HG02884 (cell line): ENCODE data around the gene PLCG2.
A peak's percentile ranks its signal among the peaks of the same experiment; 100 is the strongest.
"Not testable (repeated sequence)": the region's sequence is repeated elsewhere in the genome, so short reads cannot be mapped to it uniquely, and the experiment has no call there.

Experiments used
- ATAC-seq: cut with Tn5 transposase; IDR thresholded peaks from one replicate; pipeline ENCODE4 v1.9.1; 2021; ENCODE audit warnings: mild to moderate bottlenecking, moderate library complexity; ENCODE audit not compliant: unreplicated experiment

PLCG2 gene

GRCh38 chr16:81778861-81779535, at the start of gene PLCG2:
Gene PLCG2, plus strand, starts transcription at chr16:81779291. Its CDS starts 6,699 bp downstream, at chr16:81785990.
- peak; percentile 81 for ATAC-seq

- no peak for ATAC-seq
Measured at GRCh38 chr16:81729451-81729850, 49.6 kb upstream of the PLCG2 start.

GRCh38 chr16:81730090-81731051, 48.7 kb upstream of the PLCG2 start:
- ATAC-seq, result no peak

- ATAC-seq, result no peak
Measured at GRCh38 chr16:81731649-81732048, 47.4 kb upstream of the PLCG2 start.

- no peak for ATAC-seq
Measured at GRCh38 chr16:81732699-81733098, 46.4 kb upstream of the PLCG2 start.

- ATAC-seq, result no peak
Measured at GRCh38 chr16:81733295-81733694, 45.8 kb upstream of the PLCG2 start.

GRCh38 chr16:81734632-81735434, 44.3 kb upstream of the PLCG2 start:
- ATAC-seq, result no peak

GRCh38 chr16:81737885-81738536, 41.1 kb upstream of the PLCG2 start:
- ATAC-seq, result peak; percentile 59

- ATAC-seq, result no peak
Measured at GRCh38 chr16:81738783-81739496, 40.2 kb upstream of the PLCG2 start.

GRCh38 chr16:81739503-81739902, 39.6 kb upstream of the PLCG2 start:
- no peak for ATAC-seq

- peak; percentile 56 for ATAC-seq
Measured at GRCh38 chr16:81740169-81740568, 38.9 kb upstream of the PLCG2 start.

GRCh38 chr16:81741430-81741770, 37.7 kb upstream of the PLCG2 start:
- ATAC-seq, result not testable (repeated sequence)

GRCh38 chr16:81744385-81744784, 34.7 kb upstream of the PLCG2 start:
- no peak for ATAC-seq

GRCh38 chr16:81744911-81745310, 34.2 kb upstream of the PLCG2 start:
- no peak for ATAC-seq

- peak; percentile 82 for ATAC-seq
Measured at GRCh38 chr16:81745704-81746558, 33.2 kb upstream of the PLCG2 start.

GRCh38 chr16:81746566-81746965, 32.5 kb upstream of the PLCG2 start:
- ATAC-seq, result no peak

- no peak for ATAC-seq
Measured at GRCh38 chr16:81748476-81749198, 30.5 kb upstream of the PLCG2 start.

GRCh38 chr16:81752225-81752875, 26.7 kb upstream of the PLCG2 start:
- ATAC-seq, result peak; percentile 94
